Suprapubic skin (tissue), 4 donors: ENCODE data around the gene FAM193A. TPM values are rescaled to one million over a fixed set of nuclear protein-coding genes. Genes with fewer than 3 reads are reported as not detected.

Experiments
- DNase-seq, 2 donors: peaks; one replicate each; pipeline ENCODE4 v3.0.0-alpha.2; 2019; ENCODE audit warnings: low spot score in 2 of 2
- H3K27ac ChIP-seq: fragments of 200-600 bp; sonication (generic); one replicate; pipeline ENCODE4 v1.5.1; 2019
- H3K27me3 ChIP-seq: fragments of 200-600 bp; sonication (generic); one replicate; pipeline ENCODE4 v1.5.1; 2019
- H3K36me3 ChIP-seq: fragments of 200-600 bp; sonication (generic); one replicate; pipeline ENCODE4 v1.5.1; 2019
- H3K4me1 ChIP-seq: fragments of 200-600 bp; sonication (generic); one replicate; pipeline ENCODE4 v1.5.1; 2019
- H3K4me3 ChIP-seq: fragments of 200-600 bp; sonication (generic); one replicate; pipeline ENCODE4 v1.5.1; 2019; ENCODE audit warnings: mild to moderate bottlenecking
- H3K9me3 ChIP-seq: fragments of 200-600 bp; sonication (generic); one replicate; pipeline ENCODE4 v1.5.1; 2019
- CTCF ChIP-seq, 2 donors: fragments of 200-600 bp in 1 of 2; fragments of 450-650 bp in 1 of 2; sonication (generic) in 1 of 2; IDR thresholded peaks; one replicate each; pipeline ENCODE4 v1.5.1; 2016 to 2019; ENCODE audit warnings: antibody characterized with exemption in 2 of 2, mild to moderate bottlenecking in 1 of 2, moderate library complexity in 1 of 2
- EP300 ChIP-seq: sonication (generic); formaldehyde crosslinking; IDR thresholded peaks from one replicate; pipeline ENCODE4 v1.6.1; 2017; ENCODE audit warnings: antibody characterized with exemption
- POLR2A ChIP-seq, 2 donors: fragments of 450-650 bp; IDR thresholded peaks; one replicate each; pipeline ENCODE4 v1.6.1; 2017; ENCODE audit warnings: antibody characterized with exemption in 2 of 2, mild to moderate bottlenecking in 2 of 2, moderate library complexity in 2 of 2
- POLR2AphosphoS5 ChIP-seq, 3 donors: sonication (generic); formaldehyde crosslinking; IDR thresholded peaks; one replicate each; pipeline ENCODE4 v1.6.1; 2017; ENCODE audit warnings: antibody characterized with exemption in 3 of 3
- WGBS: methylation state at CpG from one replicate; pipeline ENCODE4 v1.1.5; 2018; 5-methylcytosine and 5-hydroxymethylcytosine counted together
- total RNA-seq, 4 donors: library from RNA; depleted of rRNA; stranded (reverse); fragments of >200 nt; gene quantifications; one replicate each; pipeline ENCODE4 v1.1.0, GENCODE V29; 2016

FAM193A gene
- total RNA-seq, 4 donors from 2014 or later = 23.6 to 45.0 (median 29.3) TPM

GRCh38 chr4:2697995-2698414 is 161.6 kb downstream of the FAM193A start:
- Histone ChIP-seq H3K36me3 (peaks cover 97% of the 10 kb centered on the region), H3K4me3 (no peak overlapping the region), H3K4me1 (no peaks in the 10 kb centered on the region), H3K27me3 (no peaks in the 10 kb centered on the region), H3K9me3 (no peaks in the 10 kb centered on the region), H3K27ac (no peak overlapping the region)
- DNase-seq = no peak
- TF ChIP-seq POLR2A (IDR thresholded peaks at IDR 0.05) (no peak), CTCF (IDR thresholded peaks at IDR 0.05) (no peak), POLR2AphosphoS5 (IDR thresholded peaks at IDR 0.05) (no peak), EP300 (no peak)
- WGBS = 79% methylated on average over 7 of the region's 8 CpGs

DNA sequence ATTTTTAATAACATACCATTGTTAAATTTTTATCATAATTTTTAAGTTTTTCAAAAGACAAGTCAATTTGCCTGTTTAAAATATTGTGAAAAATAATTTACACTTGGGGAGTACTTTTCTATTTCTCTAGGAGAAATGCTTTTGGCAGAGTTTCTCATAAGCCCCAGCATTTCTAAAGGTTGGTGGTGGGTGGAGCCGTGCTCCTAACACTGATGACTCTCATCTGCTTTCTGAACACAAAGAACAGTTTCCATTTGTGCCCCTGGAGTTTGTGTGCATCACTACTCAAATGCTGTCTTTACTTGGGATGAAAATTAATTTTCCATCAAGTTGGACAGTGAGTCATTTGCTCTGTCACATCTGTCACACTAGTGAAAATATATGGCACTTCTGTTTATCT is 162.1 kb downstream of the FAM193A start:
- TF ChIP-seq CTCF (IDR thresholded peaks at IDR 0.05) = no peak
- no peak for TF ChIP-seq POLR2A (IDR thresholded peaks at IDR 0.05)
- H3K27ac ChIP-seq = no peak overlapping the region
- 64% methylated on average over 1 of the region's 1 CpG for WGBS
- H3K9me3 ChIP-seq = no peaks in the 10 kb centered on the region
- H3K4me1 ChIP-seq = no peaks in the 10 kb centered on the region
- peaks cover 97% of the 10 kb centered on the region for H3K36me3 ChIP-seq
- H3K27me3 ChIP-seq = no peaks in the 10 kb centered on the region
- DNase-seq = no peak
- H3K4me3 ChIP-seq = no peak overlapping the region

DNA sequence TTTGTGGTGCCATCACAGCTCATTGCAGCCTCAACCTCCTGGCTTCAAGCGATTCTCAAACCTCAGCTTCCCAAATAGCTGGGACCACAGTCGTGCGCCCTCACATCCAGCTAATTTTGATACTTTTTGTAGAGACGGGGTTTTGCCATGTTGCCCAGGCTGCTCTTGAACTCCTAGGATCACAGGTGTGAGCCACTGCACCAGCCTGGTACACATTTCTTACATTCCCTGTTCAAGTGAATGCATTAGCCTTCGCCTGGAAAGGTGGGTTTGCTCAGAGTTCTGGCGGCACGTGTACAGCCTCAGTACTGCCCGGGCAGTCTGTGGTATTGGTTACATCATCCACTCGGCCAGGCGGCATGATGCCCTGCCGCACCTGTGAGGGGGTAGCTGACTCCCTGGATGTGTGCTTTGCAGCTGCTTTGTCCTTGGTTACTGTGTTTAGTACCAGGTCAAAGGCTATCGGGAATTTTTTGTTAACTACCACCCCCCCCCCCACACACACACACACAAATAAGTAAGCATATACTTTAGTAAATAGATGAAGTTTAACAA is 162.6 kb downstream of the FAM193A start:
- H3K27ac ChIP-seq = no peak overlapping the region
- no peaks in the 10 kb centered on the region for H3K9me3 ChIP-seq
- DNase-seq = no peak
- H3K4me1 ChIP-seq = no peaks in the 10 kb centered on the region
- TF ChIP-seq POLR2AphosphoS5 (IDR thresholded peaks at IDR 0.05) = no peak
- no peak for TF ChIP-seq CTCF (IDR thresholded peaks at IDR 0.05)
- no peak for TF ChIP-seq POLR2A (IDR thresholded peaks at IDR 0.05)
- TF ChIP-seq EP300 = no peak
- H3K36me3 ChIP-seq = peaks cover 97% of the 10 kb centered on the region
- H3K4me3 ChIP-seq = no peak overlapping the region
- WGBS = 94% methylated on average over 12 of the region's 12 CpGs
- no peaks in the 10 kb centered on the region for H3K27me3 ChIP-seq

- Histone ChIP-seq H3K27me3 (no peaks in the 10 kb centered on the region), H3K36me3 (peaks cover 97% of the 10 kb centered on the region), H3K27ac (no peak overlapping the region), H3K9me3 (no peaks in the 10 kb centered on the region), H3K4me1 (no peaks in the 10 kb centered on the region), H3K4me3 (no peak overlapping the region)
- DNase-seq = no peak
- WGBS = 87% methylated on average over 7 of the region's 7 CpGs
- no peak for TF ChIP-seq POLR2A (IDR thresholded peaks at IDR 0.05)
- no peak for TF ChIP-seq EP300
- no peak for TF ChIP-seq CTCF (IDR thresholded peaks at IDR 0.05)
- no peak for TF ChIP-seq POLR2AphosphoS5 (IDR thresholded peaks at IDR 0.05)
These were observed 163.1 kb downstream of the FAM193A start for GRCh38 chr4:2699534-2699933.

GRCh38 chr4:2700031-2700430 is 163.6 kb downstream of the FAM193A start:
- Histone ChIP-seq H3K4me3 (no peak overlapping the region), H3K36me3 (peaks cover 97% of the 10 kb centered on the region), H3K9me3 (no peaks in the 10 kb centered on the region), H3K4me1 (no peaks in the 10 kb centered on the region), H3K27ac (no peak overlapping the region), H3K27me3 (no peaks in the 10 kb centered on the region)
- DNase-seq = no peak
- 90% methylated on average over 8 of the region's 8 CpGs for WGBS
- TF ChIP-seq POLR2A (IDR thresholded peaks at IDR 0.05) = no peak
- no peak for TF ChIP-seq EP300
- TF ChIP-seq CTCF (IDR thresholded peaks at IDR 0.05) = no peak
- TF ChIP-seq POLR2AphosphoS5 (IDR thresholded peaks at IDR 0.05) = no peak
